D341Med (cell line): Measurements from ENCODE around the gene MPEG1.

ENCODE experiments used
- DNase-seq: peaks from one replicate; pipeline ENCODE4 v3.0.0; 2012; ENCODE audit warnings: low spot score

MPEG1 gene

GRCh38 chr11:59171508-59172322, 41.0 kb downstream of the MPEG1 start, which contains the start of gene DTX4:
Gene DTX4, plus strand, starts transcription at chr11:59172132. Its CDS starts 464 bp downstream, at chr11:59172596.
- peak; percentile 91 for DNase-seq

GRCh38 chr11:59164028-59164427, 48.7 kb downstream of the MPEG1 start:
- no peak for DNase-seq
